KMS-11 (cell line): ENCODE results near the gene SLC20A1.
"Not testable (repeated sequence)": the region's sequence is repeated elsewhere in the genome, so short reads cannot be mapped to it uniquely, and the experiment has no call there.

Experiments
- H2AFZ ChIP-seq: fragments of 200-600 bp; sonication (generic); 2 replicates; pipeline ENCODE4 v1.6.1; 2016; ENCODE audit warnings: antibody characterized with exemption, mixed run types, low read depth
- H3K27ac ChIP-seq: fragments of 200-600 bp; sonication (generic); 2 replicates; pipeline ENCODE4 v1.6.1; 2016; ENCODE audit warnings: mild to moderate bottlenecking, mixed run types
- H3K27me3 ChIP-seq: fragments of 200-600 bp; sonication (generic); 2 replicates; pipeline ENCODE4 v1.6.1; 2017; ENCODE audit warnings: mild to moderate bottlenecking, low read depth, mixed run types, moderate library complexity; ENCODE audit not compliant: insufficient read depth
- H3K36me3 ChIP-seq: fragments of 200-600 bp; sonication (generic); 2 replicates; pipeline ENCODE4 v1.6.1; 2017; ENCODE audit warnings: mild to moderate bottlenecking, mixed run types; ENCODE audit not compliant: insufficient read depth
- H3K4me1 ChIP-seq: fragments of 200-600 bp; sonication (generic); 2 replicates; pipeline ENCODE4 v1.6.1; 2016; ENCODE audit warnings: mild to moderate bottlenecking, low read depth, mixed run types; ENCODE audit not compliant: poor library complexity, severe bottlenecking
- H3K4me2 ChIP-seq: fragments of 200-600 bp; sonication (generic); 2 replicates; pipeline ENCODE4 v1.7.0; 2016; ENCODE audit warnings: mild to moderate bottlenecking, mixed run types
- H3K4me3 ChIP-seq: fragments of 200-600 bp; sonication (generic); IDR thresholded peaks from 2 replicates; pipeline ENCODE4 v1.6.1; 2017; ENCODE audit warnings: low read depth, low read length, mixed read lengths; ENCODE audit not compliant: insufficient read depth
- H3K79me2 ChIP-seq: fragments of 200-600 bp; sonication (generic); 2 replicates; pipeline ENCODE4 v1.6.1; 2016; ENCODE audit warnings: low read depth, mixed run types; ENCODE audit not compliant: insufficient read depth
- H3K9ac ChIP-seq: fragments of 200-600 bp; sonication (generic); 2 replicates; pipeline ENCODE4 v1.6.1; 2016; ENCODE audit warnings: mild to moderate bottlenecking, mixed run types
- H4K20me1 ChIP-seq: fragments of 200-600 bp; sonication (generic); 2 replicates; pipeline ENCODE4 v1.6.1; 2016; ENCODE audit warnings: mild to moderate bottlenecking, mixed run types; ENCODE audit not compliant: insufficient read depth
- CTCF ChIP-seq: fragments of 200-600 bp; sonication (generic); conservative IDR thresholded peaks from 2 replicates; pipeline ENCODE4 v1.6.1; 2017; ENCODE audit warnings: low read depth, mild to moderate bottlenecking, antibody characterized with exemption, low read length, moderate library complexity, mixed read lengths

The SLC20A1 gene

GRCh38 chr2:112615051-112615450 lies 30.7 kb upstream of the SLC20A1 start:
- Histone ChIP-seq H3K4me3 (no peak overlapping the region), H3K9ac (no peak overlapping the region), H3K36me3 (no peaks in the 10 kb centered on the region), H3K4me2 (no peak overlapping the region), H3K4me1 (no peaks in the 10 kb centered on the region), H2AFZ (no peak overlapping the region), H3K27me3 (no peaks in the 10 kb centered on the region), H3K27ac (no peak overlapping the region), H3K79me2 (no peaks in the 10 kb centered on the region), H4K20me1 (no peaks in the 10 kb centered on the region)
- no peak for TF ChIP-seq CTCF

DNA sequence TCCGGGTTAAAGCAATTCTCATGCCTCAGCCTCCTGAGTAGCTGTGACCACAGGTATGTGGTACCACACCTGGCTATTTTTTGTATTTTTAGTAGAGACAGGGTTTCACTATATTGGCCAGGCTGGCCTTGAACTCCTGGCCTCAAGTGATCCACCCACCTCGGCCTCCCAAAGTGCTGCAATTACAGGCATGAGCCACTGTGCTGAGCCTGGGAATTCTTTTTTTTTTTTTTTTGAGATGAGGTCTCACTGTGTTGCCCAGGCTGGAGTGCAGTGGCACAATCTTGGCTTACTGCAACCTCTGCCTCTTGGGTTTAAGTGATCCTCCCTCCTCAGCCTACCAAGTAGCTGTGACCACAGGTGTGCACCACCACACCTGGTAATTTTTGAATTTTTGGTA lies 29.9 kb upstream of the SLC20A1 start:
- not testable (repeated sequence) for H3K4me2 ChIP-seq, H3K4me3 ChIP-seq, H3K4me1 ChIP-seq, H3K9ac ChIP-seq, H4K20me1 ChIP-seq, H3K27me3 ChIP-seq, H3K36me3 ChIP-seq, H2AFZ ChIP-seq, H3K27ac ChIP-seq, H3K79me2 ChIP-seq

DNA sequence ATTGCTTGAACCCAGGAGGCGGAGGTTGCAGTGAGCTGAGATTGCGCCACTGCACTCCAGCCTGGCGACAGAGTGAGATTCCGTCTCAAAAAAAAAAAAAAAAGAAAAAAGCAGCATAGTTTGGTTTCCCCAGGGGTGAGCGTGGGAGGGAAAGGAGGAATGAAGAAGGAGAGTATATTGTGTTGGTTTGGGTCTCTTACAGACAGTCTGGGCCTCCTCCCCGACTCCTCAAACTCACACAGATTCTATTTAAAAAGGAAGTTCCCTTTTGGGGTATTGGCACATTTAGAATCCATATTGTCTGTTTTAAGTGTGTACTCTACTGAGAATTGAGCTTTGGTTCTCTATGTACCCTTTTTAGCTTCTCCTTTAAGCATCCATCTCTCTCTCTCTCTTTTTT lies 27.4 kb upstream of the SLC20A1 start:
- Histone ChIP-seq H3K27ac (no peak overlapping the region), H3K4me3 (no peak overlapping the region), H3K27me3 (no peaks in the 10 kb centered on the region), H2AFZ (no peak overlapping the region), H4K20me1 (no peaks in the 10 kb centered on the region), H3K36me3 (no peaks in the 10 kb centered on the region), H3K9ac (no peak overlapping the region), H3K79me2 (no peaks in the 10 kb centered on the region), H3K4me2 (no peak overlapping the region), H3K4me1 (no peaks in the 10 kb centered on the region)
- no peak for TF ChIP-seq CTCF

GRCh38 chr2:112621790-112622527 lies 23.8 kb upstream of the SLC20A1 start:
- H3K27ac ChIP-seq = no peak overlapping the region
- H2AFZ ChIP-seq = no peak overlapping the region
- H3K27me3 ChIP-seq = no peaks in the 10 kb centered on the region
- no peak overlapping the region for H3K9ac ChIP-seq
- H4K20me1 ChIP-seq = no peaks in the 10 kb centered on the region
- no peak overlapping the region for H3K4me2 ChIP-seq
- no peaks in the 10 kb centered on the region for H3K4me1 ChIP-seq
- no peak overlapping the region for H3K4me3 ChIP-seq
- H3K36me3 ChIP-seq = no peaks in the 10 kb centered on the region
- no peaks in the 10 kb centered on the region for H3K79me2 ChIP-seq
- no peak for TF ChIP-seq CTCF

GRCh38 chr2:112622528-112622849 lies 23.2 kb upstream of the SLC20A1 start:
- Histone ChIP-seq H3K4me2 (no peak overlapping the region), H3K79me2 (no peaks in the 10 kb centered on the region), H3K27ac (no peak overlapping the region), H3K4me1 (no peaks in the 10 kb centered on the region), H3K9ac (no peak overlapping the region), H3K36me3 (no peaks in the 10 kb centered on the region), H4K20me1 (no peaks in the 10 kb centered on the region), H3K4me3 (no peak overlapping the region), H3K27me3 (no peaks in the 10 kb centered on the region), H2AFZ (no peak overlapping the region)
- no peak for TF ChIP-seq CTCF
